Heart left ventricle (tissue), 13 donors: ENCODE data around the gene PCNT.

Source experiments
- POLR2A ChIP-seq, 2 donors: fragments of 450-650 bp; IDR thresholded peaks; one replicate each; pipeline ENCODE4 v1.6.1; 2017; ENCODE audit warnings: antibody characterized with exemption in 2 of 2, mild to moderate bottlenecking in 2 of 2, moderate library complexity in 2 of 2
- TF ChIP-seq, protein P1 (sequence below), 12 donors: fragments of 200-600 bp; sonication (generic) in 4 of 12; IDR thresholded peaks; one replicate each; pipeline versions ENCODE4 v1.5.0 to v1.8.0; 2018 to 2022; ENCODE audit warnings: antibody characterized with exemption in 12 of 12, mild to moderate bottlenecking in 5 of 12
- donor health status: ischemic (EF 13 %, LVEDD 7.1; RV severe dilation, severe dysfunction).
- donor health status: DM: no; HTN: yes; CAD: no.
- donor health status: DM: no; HTN: no; CAD: no.
- donor health status: ischemic (EF 25% LVEDD 6.9; RV normal size, moderate dysfunction).
- donor health status: ischemic (EF 25% LVEDD 5.7; RV mildly dilated, moderate dysfunction).
- donor health status: ischemic (EF 35%, LVEDD 5.7; RV mildly dilated, moderate dysfunction).
- donor health status: nonischemic (EF 11% LVEDD 7.7; RV severe dilation, severe dysfunction).
- donor health status: DM: yes; HTN: yes; CAD: no.
- donor health status: PGD.
- donor health status: ischemic (EF 29% LVEDD 5.4; RV normal size, mild dysfunction).
- donor health status: nonischemic (EF 23%, LVEDD 6.1; RV moderate dilation, normal function).

DNA sequence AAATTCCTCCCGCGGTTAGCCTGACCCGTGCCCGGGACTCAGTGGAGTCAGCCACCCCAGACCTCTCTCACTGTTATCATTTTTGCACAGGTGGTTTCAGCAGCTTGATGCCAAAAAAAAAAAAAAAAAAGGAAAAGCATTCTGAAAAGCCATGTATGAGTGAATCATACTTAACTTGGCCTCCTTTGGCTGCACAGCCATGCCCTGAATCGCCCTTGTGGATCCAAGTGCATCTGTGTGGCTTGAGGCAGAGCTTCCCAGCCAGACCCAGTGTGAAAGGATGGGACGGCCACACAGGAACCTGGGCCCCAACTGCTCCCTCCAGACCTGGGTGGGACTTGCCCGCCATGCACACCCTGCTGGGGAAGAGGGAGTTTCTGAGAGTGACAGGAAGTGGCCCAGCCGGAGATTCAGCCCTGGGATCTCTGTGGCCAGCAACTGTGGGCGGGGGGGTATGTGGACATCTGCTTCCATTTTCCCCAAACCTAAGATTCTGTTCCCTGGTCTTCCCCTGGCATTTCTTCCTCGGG lies 29.2 kb upstream of the PCNT start:
- TF ChIP-seq POLR2A (IDR thresholded peaks at IDR 0.05): no peak
- TF ChIP-seq, protein P1, sequence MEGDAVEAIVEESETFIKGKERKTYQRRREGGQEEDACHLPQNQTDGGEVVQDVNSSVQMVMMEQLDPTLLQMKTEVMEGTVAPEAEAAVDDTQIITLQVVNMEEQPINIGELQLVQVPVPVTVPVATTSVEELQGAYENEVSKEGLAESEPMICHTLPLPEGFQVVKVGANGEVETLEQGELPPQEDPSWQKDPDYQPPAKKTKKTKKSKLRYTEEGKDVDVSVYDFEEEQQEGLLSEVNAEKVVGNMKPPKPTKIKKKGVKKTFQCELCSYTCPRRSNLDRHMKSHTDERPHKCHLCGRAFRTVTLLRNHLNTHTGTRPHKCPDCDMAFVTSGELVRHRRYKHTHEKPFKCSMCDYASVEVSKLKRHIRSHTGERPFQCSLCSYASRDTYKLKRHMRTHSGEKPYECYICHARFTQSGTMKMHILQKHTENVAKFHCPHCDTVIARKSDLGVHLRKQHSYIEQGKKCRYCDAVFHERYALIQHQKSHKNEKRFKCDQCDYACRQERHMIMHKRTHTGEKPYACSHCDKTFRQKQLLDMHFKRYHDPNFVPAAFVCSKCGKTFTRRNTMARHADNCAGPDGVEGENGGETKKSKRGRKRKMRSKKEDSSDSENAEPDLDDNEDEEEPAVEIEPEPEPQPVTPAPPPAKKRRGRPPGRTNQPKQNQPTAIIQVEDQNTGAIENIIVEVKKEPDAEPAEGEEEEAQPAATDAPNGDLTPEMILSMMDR (IDR thresholded peaks at IDR 0.05): no peak
